Bone marrow (tissue), 2 donors: ENCODE measurements around the gene PRKN.
"Not testable (repeated sequence)": the region's sequence is repeated elsewhere in the genome, so short reads cannot be mapped to it uniquely, and the experiment has no call there.

ENCODE experiments used
- DNase-seq, 2 donors: peaks; one replicate each; lab custom pipeline; 2025; lab: John Stamatoyannopoulos, UW

PRKN gene

DNA sequence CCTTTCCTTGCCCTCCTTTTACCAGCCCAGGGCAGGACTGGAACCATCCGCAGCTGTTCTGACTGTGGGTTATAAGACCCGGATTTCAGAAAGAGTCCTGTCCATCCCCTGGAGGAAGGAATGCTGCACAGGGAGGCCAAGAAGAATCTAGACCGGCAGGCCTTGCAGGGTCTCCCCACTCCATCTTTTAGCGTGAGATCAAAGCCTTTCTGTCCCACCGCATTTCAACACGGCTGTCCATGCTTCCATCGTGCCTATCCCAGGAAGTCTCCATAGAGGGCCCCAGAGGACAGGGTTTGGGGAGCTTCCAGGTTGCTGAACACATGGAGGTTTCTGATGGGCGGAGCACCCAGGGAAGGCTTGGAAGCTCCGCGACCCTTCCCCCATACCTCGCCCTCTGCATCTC lies 1374.4 kb downstream of the PRKN start:
- DNase-seq: no peak

DNA sequence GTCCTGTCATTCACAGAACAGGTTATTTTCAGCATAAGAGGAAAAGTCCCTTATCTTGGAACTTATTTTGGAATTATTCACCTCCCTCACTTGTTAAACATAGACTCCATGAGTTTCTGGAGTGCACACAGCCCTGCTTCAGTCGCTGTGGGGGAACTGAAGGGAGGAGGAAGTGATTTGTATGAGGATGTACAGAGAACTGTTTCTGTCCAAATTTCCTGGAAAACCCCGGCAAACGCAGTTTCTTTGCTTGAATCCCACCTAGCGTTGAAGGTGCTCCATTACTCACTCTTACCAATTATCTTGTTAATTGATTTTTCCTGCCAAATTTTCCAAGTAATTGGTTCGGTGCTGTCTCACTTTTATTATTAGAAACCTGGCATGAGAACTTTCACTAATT lies 1375.7 kb downstream of the PRKN start:
- no peak for DNase-seq

DNA sequence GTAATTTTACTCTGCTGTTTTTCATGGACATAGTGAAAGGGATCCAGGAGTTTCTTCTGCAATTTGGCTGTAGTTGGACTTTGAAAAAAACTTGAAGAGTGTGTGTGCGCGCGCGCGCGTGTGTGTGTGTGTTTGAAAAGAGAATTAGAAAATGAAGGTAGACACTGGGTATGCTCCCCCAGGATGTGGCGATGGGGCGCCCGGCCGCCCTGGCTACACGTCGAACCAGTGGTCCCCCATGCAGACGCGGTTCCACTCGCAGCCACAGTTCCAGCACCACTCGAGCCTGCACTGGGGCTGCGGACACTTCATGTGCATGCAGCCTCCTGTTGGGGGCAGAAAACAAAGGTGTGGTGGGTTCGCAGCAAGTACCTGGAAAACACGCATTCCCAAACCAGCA lies 1377.7 kb downstream of the PRKN start:
- no peak for DNase-seq

DNA sequence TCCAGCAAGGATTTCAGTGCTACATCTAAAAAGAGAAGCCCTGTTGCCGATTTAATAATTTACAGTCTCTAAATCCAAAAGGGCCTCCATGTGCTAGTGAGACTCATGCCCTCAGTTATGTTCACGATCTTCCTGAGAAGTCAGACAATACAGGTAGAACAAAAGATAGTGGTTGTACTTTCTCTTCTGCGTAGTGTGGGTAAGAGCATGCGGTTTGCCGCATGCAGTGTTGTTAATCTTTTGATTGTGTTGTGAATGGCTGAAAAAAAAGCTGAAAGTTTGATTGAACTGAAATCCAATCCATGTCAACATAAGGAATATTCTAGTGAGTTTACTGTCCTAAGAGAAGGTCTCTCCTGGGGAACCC lies 1379.0 kb downstream of the PRKN start:
- DNase-seq: no peak

DNA sequence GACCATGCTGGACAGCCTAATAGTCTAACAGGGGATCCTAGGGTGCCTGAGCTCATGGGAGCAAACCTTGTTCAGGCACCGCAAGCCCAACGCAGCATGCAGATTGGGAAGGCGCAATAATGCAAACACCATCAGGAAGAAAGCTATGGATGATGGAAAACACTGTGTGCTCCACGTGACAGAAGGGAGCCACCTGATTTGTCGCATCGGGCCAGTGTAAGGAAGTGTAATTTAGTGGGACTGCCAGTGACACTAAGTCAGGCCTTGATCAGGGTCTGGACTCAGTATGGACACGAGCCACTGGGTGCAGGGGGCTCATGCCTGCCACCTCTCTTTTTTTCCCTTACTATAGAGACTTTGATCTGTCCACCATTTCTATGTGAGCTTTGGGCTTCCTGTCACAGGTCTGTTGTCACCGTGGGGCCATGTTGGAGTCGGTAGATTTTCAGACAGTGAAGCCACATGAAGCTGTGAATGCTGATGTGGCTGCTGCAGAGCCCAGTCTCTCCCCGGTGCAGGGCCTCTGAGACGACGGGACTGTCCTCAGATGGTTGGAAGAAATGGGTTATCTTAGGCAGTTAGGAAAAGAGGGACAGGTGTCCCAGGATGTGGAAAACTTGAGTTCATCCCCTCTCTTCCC lies 1379.5 kb downstream of the PRKN start:
- no peak for DNase-seq

DNA sequence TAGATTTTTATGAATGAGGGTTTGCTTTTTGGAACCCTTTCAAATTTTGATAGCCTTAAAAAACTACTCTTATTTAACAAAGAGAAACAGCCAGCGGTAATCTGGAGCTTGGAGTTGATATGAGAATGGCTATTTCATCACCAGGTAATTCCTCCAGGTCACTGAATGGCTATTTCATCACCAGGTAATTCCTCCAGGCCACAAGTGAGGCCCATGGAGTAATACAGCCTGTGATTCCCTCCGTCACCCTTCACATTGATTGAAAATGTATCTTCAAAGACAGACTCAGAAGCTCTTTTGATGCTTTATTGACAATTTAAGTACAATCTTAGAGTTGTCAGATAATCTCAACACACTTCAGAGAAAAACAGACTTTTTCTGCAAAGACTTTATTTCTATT lies 1380.4 kb downstream of the PRKN start:
- no peak for DNase-seq

DNA sequence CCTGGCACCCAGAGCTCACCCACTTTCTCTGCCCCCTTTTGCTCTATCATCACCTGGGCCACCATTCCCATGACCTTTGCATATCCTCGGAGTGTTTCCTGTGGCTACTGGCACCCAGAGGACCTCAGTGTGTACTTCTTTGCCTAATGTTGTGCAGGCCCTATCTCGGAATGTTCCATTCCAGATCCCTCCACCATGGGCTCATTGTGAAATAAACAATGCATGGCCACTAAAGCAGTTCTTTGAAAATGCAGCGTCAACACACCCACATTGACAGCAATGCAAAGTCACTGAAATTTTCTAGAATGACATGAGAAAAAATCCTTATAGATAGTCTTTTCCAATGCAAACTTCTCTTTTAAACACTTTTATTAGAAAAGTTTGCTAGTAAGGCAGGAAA lies 1380.8 kb downstream of the PRKN start:
- no peak for DNase-seq

DNA sequence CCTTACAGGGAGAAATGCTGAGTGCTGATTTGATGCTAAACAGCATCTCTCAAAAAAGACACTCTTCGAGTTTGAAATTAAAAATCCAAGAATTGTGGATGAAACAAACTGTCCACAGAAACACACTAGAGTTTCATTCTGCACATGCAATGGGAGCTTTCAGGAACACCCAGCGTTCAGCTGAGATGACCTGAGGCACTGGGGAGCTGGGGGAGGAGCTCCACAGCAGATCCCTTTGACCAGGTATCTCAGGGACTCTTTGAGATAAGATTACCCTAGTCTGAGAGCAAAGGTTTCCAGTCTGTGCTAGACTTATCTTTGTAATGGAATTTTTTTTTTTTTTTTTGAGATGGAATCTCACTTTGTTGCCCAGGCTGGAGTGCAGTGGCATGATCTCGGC lies 1382.9 kb downstream of the PRKN start:
- no peak for DNase-seq

DNA sequence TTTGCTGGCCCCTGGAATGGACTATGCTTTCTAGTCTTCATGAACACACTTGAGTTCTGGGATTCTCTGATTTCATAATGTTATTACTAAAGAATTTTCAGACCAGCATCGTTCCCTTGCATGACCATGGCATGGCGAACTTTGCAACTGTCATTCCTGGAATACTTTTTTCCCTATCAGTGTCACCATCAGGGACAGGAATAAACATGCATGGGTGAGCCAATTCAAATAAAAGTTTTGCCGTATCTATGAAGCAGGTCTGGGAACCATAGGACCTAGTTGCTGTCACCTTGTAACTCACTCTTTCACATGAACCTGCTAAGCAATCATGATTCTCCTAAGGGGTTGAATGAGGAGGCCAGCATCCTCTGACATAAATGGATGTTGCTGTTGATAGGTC lies 1385.5 kb downstream of the PRKN start:
- no peak for DNase-seq

DNA sequence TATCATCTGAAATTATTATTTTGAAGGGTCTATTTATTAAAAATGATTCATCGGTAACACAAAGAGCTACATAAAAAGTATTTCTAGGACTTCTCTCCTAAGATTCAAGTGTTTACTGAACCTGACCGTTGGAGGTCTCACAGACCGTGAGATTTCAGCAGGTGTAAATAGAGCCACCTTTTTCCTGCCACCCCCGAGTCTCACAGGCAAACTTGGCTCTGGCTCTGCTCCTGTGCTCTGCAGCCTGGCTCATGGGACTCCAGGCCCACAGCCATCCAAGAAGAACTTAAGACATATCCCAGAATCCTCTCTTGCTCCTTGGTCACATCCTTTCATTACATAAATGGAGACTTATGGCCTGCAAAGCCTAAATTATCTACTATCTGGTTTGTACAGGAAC lies 1385.9 kb downstream of the PRKN start:
- no peak for DNase-seq

DNA sequence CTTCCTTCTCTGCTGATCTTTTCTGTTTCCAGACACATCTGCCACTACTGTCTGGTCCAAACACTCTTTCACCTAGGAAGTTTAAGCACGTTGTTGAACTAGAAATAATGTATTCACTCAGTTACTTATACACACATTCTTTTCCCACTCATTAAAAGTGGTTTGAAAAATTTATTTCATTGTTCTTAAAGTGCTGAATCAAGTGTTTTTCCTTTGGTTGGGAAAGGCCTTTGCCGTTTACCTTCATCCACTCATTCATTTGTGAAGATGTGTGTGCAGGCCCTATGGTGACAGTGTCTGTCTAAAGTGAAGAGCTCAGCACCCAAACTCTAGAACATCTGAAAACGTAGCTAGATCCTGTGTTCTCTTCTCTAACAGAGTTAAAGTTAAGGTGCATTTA lies 1389.6 kb downstream of the PRKN start:
- no peak for DNase-seq

DNA sequence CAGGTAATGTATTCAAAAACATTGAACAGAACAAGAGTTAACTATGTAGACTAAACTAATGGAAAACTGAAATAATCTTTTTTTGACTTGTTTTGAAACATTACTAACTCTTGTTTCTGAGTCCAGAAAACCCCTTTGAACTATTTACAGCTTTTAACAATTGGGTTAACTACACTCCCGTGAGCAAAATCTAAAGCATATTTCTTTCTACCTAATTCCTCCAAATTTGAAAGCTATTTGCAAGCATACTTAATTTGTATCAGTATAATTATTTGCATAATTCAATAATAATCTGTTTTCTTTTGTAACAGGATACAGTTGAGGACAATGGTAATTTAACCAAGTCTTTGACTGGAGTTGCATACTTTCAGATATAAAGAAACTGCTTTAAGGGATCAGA lies 1391.1 kb downstream of the PRKN start:
- DNase-seq: no peak

DNA sequence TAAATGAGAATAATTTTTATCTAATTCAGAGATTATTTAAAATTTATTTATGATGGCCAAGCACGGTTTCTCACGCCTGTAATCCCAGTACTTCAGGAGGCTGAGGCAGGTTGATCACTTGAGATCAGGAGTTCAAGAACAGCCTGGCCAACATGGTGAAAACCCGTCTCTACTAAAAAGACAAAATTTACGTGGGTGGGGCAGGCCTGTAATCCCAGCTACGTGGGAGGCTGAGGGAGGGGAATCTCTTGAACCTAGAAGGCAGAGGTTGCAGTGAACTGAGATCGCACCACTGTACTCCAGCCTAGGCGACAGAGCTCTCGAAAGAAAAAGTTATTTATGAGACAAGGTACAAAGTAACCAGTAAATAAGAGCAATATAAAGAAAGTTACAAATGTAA lies 1394.2 kb downstream of the PRKN start:
- no peak for DNase-seq

DNA sequence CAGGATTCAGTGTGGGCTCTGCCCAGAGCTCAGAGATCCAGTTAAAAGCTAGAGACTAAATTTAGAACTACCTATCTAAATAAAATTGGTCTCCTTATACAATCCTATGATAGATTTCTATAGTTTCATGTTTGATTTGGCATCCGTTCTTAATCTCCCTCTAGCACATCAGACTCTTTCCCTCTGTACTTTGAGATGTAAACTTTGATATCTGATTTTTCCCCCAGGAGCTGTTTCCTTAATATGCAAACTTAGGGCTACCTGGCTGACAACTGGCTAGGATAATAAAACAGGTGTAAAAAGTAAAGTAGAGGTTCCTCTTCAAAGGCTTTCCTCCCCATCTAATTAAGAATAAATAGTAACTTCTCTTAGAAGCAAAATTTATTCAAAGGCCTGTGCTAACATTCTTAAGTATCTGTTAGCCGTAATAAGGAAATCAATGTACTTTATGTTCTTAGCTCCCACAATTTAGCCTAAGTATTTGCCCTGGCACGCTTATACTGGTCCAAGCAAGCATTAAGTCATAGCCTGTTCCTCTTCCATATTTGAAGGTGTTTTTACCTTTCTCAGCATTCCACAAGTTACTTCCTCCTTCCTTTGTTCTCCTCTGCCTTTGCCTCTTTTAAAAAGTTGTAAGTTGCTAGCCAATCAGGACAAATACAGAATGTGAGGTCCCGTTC lies 1396.0 kb downstream of the PRKN start:
- DNase-seq: not testable (repeated sequence)

DNA sequence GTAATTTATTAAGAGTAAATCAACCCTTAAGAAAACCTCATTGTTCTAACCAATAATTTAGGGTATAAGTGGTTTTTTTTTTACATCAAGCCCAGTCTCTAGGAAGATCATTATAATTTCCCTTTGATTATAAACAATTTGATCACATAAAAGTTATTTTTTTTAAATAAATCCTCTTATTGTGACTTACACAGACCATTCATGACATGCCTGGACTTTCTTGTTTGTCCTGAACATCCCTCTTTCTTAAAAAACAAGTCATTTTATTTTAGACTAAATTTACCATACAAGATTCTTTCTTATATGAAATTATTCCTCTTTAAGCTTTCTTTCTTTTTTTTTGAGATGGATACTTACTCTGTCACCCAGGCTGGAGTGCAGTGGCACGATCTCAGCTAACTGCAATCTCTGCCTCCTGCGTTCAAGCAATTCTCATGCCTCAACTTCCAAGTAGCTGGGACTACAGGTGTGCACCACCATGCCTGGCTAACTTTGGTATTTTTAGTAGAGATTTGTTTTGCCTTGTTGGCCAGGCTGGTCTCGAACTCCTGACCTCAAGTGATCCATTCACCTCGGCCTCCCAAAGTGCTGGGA lies 1400.1 kb downstream of the PRKN start:
- no peak for DNase-seq

DNA sequence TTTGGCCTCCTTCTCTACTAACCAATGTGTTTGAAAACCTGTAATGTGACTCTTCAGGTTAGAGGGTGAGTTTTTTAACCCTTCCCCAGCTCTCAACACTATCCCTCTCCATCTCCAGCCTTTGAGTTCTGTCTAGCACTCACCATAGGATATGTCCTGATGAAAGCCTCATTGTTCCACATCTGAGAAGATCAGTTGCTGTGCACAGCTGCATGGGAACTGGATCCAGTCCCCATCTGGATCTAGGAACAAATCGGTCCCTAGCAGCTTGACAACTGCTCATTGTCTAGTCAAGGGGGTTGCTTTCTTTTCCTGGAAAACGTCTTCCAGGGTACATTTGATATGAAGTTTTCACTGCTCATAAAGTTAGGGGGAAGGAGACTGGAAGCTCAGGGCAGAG lies 1408.3 kb downstream of the PRKN start:
- DNase-seq: no peak

DNA sequence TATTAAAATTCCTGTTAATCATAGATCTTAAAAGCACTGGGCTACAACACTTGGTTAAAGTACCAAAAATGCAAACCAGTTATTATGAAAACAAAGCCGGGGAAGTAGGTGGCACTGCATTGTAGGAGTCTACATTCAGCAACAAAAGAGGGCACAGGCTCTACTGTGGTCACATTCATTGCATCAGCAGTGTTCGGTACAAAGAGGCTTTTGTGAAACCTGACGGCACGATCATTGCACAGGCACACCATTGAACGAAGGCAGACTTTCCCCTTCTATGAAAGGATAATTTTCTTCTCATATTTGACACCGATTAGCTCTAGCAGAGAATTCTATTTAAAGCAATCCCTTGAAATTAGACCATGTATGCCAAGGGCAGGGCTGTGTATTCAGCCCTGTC lies 1409.1 kb downstream of the PRKN start:
- no peak for DNase-seq

DNA sequence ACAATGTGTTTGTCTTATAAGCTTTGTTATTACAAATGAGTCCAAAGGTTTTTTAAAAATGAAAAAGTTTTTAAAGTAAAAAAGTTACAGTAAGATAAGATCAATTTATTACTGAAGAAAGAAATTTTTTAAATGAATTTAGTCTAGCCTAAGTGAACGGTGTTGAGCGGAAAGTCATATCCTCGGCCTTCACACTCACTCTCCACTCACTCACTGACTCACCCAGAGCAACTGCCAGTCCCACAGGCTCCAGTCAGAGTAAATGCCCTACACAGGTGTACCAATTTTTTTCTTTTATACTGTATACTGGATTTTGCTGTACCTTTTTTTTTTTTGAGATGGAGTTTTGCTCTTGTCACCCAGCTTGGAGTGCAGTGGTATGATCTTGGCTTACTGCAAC lies 1411.0 kb downstream of the PRKN start:
- DNase-seq: no peak

DNA sequence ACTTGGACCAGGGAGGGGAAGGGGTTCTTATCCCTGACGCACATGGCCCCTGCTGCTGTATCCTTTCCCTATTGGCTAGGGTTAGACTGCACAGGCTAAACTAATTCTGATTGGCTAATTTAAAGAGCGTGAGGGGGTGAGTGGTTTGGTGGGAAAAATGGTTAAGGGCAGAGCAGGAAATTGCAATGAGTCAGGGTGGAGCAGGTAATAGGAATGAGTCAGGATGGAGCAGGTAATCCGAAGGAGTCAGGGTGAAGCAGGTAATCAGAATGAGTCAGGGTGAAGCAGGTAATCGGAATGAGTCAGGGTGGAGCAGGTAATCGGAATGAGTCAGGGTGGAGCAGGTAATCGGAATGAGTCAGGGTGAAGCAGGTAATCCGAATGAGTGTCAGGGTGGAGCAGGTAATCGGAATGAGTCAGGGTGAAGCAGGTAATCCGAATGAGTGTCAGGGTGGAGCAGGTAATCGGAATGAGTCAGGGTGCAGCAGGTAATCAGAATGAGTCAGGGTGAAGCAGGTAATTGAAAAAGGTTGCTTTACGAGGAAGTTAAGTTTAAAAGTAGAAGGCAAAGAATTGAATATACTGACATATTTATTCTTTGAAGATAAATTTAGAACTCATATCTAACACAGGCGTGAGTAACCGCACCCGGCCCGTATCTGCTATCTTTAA lies 1412.2 kb downstream of the PRKN start:
- DNase-seq: not testable (repeated sequence)

DNA sequence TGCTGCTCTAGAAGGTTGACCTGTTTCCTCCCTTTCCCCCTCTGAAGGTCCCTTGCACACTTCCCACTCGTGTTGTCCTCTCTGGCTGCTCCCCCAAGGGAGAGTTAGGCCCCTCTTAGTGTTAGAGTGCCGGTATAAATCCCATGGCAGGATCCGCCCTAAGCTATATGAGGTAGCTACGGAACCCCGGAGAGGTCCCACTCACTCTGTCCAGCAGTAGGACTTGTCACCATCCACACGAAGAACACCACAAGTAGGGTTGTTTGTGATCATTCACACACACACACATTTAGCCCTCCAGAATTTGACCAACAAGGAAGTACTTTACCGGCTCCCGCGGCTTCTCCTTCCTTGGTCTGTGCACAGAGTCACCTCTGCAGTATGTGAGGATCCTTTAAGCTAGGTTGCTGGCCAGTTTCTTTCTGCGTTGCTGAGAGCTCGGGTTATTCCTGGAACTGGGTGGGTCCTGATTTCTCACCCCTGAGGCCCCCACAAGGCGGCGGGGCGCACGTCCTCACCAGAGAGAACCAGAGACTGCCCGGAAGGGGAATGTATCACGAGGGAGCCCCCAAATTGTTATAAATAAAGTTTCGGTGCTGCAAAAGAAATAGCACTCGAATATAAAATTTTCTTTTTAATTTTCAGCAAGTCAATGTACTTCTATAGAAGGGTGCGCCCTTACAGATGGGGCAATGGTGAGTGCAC lies 1412.9 kb downstream of the PRKN start:
- not testable (repeated sequence) for DNase-seq

DNA sequence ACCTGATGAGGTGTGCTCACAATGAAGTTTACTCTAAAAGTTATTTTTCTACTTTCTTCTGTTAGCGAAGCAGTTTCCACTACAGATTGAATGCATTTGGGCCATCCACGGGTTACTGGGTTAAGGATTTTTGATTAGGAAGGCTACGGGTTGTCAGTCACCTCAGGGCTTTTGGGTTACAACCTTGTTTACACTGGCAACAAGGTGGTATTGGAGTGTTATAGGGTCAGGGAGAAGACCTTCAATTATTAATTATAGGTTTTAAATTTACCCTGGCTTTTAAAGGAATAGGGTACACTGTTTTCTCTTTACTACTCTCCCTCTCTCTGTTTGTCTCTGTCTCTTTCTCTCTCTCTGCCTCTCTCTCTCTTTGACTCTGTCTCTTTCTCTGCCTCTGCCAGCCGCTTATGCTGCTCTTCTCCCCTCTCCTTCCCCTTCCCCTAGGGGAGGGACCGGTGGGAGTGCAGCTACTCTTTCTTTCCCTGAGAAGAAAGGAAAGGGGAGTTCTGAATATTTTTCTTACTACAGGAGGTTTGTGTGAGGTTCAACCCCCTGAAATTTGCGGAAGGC lies 1413.5 kb downstream of the PRKN start:
- DNase-seq: no peak

DNA sequence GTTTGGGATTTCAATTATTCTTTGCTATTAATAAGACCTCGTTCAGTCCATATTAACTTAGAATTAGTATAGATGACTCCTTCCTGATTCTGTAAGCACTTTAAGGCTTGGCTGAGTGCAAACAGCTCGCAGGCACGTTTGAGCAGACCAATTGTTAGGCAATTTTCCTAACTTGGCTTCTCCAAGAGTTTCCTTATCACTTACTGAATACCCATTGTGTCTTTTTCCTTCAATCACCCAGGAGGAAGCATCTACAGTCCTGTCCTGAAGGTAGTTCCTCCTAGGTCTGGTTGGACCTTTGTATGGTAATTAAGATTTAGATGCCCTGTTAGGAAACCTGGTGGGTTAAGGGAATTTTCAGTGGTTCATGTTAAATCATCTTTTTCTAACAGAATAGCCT lies 1414.1 kb downstream of the PRKN start:
- DNase-seq: not testable (repeated sequence)
